WTC11 (cell line): ENCODE data around the gene SOAT2. TPM values are rescaled to one million over a fixed set of nuclear protein-coding genes. Genes with fewer than 3 reads are reported as not detected.

ENCODE experiments used
- ATAC-seq: fragments of 200-7000 bp; cut with Tn5 transposase; 2 replicates; pipeline ENCODE4 v1.10.0; 2021; ENCODE audit warnings: mild to moderate bottlenecking, moderate library complexity
- CTCF ChIA-PET: fragments of 300-600 bp; sonication (Branson Sonifier 250); formaldehyde crosslinking; loops from one replicate; lab custom pipeline; 2021; ENCODE audit warnings: antibody characterized with exemption; lab: Charles Lee
- POLR2A ChIA-PET: fragments of 350-600 bp; sonication (Branson Sonifier 250); formaldehyde crosslinking; loops from one replicate; lab custom pipeline; 2021; ENCODE audit warnings: antibody characterized with exemption; lab: Charles Lee
- DNase-seq: peaks from one replicate; pipeline ENCODE4 v3.0.0; 2021; ENCODE audit warnings: low spot score
- H3K27ac Mint-ChIP-seq: 2 replicates; pipeline ENCODE4 v1.8.0; 2021; ENCODE audit warnings: mixed read lengths
- H3K27me3 Mint-ChIP-seq: 2 replicates; pipeline ENCODE4 v1.8.0; 2021; ENCODE audit warnings: low read depth, mild to moderate bottlenecking, moderate library complexity, mixed read lengths
- H3K36me3 Mint-ChIP-seq: 2 replicates; pipeline ENCODE4 v1.8.0; 2021; ENCODE audit warnings: mixed read lengths
- H3K4me1 Mint-ChIP-seq: 2 replicates; pipeline ENCODE4 v1.8.0; 2022; ENCODE audit warnings: mixed read lengths
- H3K4me3 Mint-ChIP-seq: 2 replicates; pipeline ENCODE4 v1.8.0; 2021; ENCODE audit warnings: mild to moderate bottlenecking, moderate library complexity, mixed read lengths
- H3K9me3 Mint-ChIP-seq: 2 replicates; pipeline ENCODE4 v1.8.0; 2021; ENCODE audit warnings: mixed read lengths
- ATF2 ChIP-seq: sonication (generic); formaldehyde crosslinking; IDR thresholded peaks from 2 replicates; pipeline ENCODE4 v1.8.1; 2022; ENCODE audit warnings: low read depth, missing genetic modification reagents, borderline replicate concordance
- ATF6 ChIP-seq: sonication (generic); formaldehyde crosslinking; IDR thresholded peaks from 2 replicates; pipeline ENCODE4 v1.8.1; 2023; ENCODE audit warnings: mild to moderate bottlenecking, missing genetic modification reagents
- ELF4 ChIP-seq: sonication (generic); formaldehyde crosslinking; IDR thresholded peaks from 2 replicates; pipeline ENCODE4 v1.8.1; 2022; ENCODE audit warnings: low read depth, mild to moderate bottlenecking, moderate library complexity, missing genetic modification reagents
- ESRRA ChIP-seq: sonication (generic); formaldehyde crosslinking; IDR thresholded peaks from 2 replicates; pipeline ENCODE4 v1.8.1; 2022; ENCODE audit warnings: mild to moderate bottlenecking, missing genetic modification reagents, borderline replicate concordance
- ETV6 ChIP-seq: sonication (generic); formaldehyde crosslinking; IDR thresholded peaks from 2 replicates; pipeline ENCODE4 v1.8.1; 2022; ENCODE audit warnings: mild to moderate bottlenecking, missing genetic modification reagents
- GABPB1 ChIP-seq: sonication (generic); formaldehyde crosslinking; IDR thresholded peaks from 2 replicates; pipeline ENCODE4 v1.8.1; 2023; ENCODE audit warnings: mild to moderate bottlenecking, missing genetic modification reagents
- IRF1 ChIP-seq: sonication (generic); formaldehyde crosslinking; IDR thresholded peaks from 2 replicates; pipeline ENCODE4 v1.8.0; 2023; ENCODE audit warnings: missing genetic modification reagents
- IRF2 ChIP-seq: sonication (generic); formaldehyde crosslinking; IDR thresholded peaks from 2 replicates; pipeline ENCODE4 v1.8.0; 2022; ENCODE audit warnings: low read depth, missing genetic modification reagents, borderline replicate concordance
- KAT7 ChIP-seq: sonication (generic); formaldehyde crosslinking; IDR thresholded peaks from 2 replicates; pipeline ENCODE4 v1.8.1; 2023; ENCODE audit warnings: missing genetic modification reagents, mild to moderate bottlenecking, borderline replicate concordance
- MXD4 ChIP-seq: fragments of 250-450 bp; sonication (Bioruptor Pico); IDR thresholded peaks from 2 replicates; pipeline ENCODE4 v1.8.0; 2021; ENCODE audit warnings: mild to moderate bottlenecking, moderate library complexity, borderline replicate concordance
- NFATC4 ChIP-seq: fragments of 250-450 bp; sonication (Bioruptor Pico); IDR thresholded peaks from 2 replicates; pipeline ENCODE4 v1.9.0; 2021; ENCODE audit warnings: mild to moderate bottlenecking
- NFE2L1 ChIP-seq: sonication (generic); formaldehyde crosslinking; IDR thresholded peaks from 2 replicates; pipeline ENCODE4 v1.8.1; 2023; ENCODE audit warnings: missing genetic modification reagents
- PRRX2 ChIP-seq: fragments of 250-450 bp; sonication (Bioruptor Pico); IDR thresholded peaks from 2 replicates; pipeline ENCODE4 v1.8.0; 2021; ENCODE audit warnings: mild to moderate bottlenecking
- RELA ChIP-seq: sonication (generic); formaldehyde crosslinking; IDR thresholded peaks from 2 replicates; pipeline ENCODE4 v1.8.1; 2022; ENCODE audit warnings: missing genetic modification reagents, mild to moderate bottlenecking, borderline replicate concordance
- ZNF416 ChIP-seq: fragments of 250-450 bp; sonication (Bioruptor Pico); IDR thresholded peaks from 2 replicates; pipeline ENCODE4 v1.9.0; 2021; ENCODE audit warnings: mild to moderate bottlenecking, inconsistent platforms
- total RNA-seq: library from RNA; stranded (reverse); gene quantifications from 3 replicates; pipeline ENCODE4 v1.2.3, GENCODE V29; 2021
- TF ChIP-seq, protein P1 (sequence below): sonication (generic); formaldehyde crosslinking; IDR thresholded peaks from 2 replicates; pipeline ENCODE4 v1.8.0; 2022; ENCODE audit warnings: mild to moderate bottlenecking, missing genetic modification reagents
- TF ChIP-seq, protein P2 (sequence below): sonication (generic); formaldehyde crosslinking; IDR thresholded peaks from 2 replicates; pipeline ENCODE4 v1.8.1; 2023; ENCODE audit warnings: mild to moderate bottlenecking, missing genetic modification reagents, borderline replicate concordance
- TF ChIP-seq, protein P3 (sequence below): sonication (generic); formaldehyde crosslinking; IDR thresholded peaks from 2 replicates; pipeline ENCODE4 v1.8.0; 2023; ENCODE audit warnings: missing genetic modification reagents, mild to moderate bottlenecking, borderline replicate concordance

SOAT2 gene
- total RNA-seq, 1 experiment from 2014 or later, result not detected

DNA sequence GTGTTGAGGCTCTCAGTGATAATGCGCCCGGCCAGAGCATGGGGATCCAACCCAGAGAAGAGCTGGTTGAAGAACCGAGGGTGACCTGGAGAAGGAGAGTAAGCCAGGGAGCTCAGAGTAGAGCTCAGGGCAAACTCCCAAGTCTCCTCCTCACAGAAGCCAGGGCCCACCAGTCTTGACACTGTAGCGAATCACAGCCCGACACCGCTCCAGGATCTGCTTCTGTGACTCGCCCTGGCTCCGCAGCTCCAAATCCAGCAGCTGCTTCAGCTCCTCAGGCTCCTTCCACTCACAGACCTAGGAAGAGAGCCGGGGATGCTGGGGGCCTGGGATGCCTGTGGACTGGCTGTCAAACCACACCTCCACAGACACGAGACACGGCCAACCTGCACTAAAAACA, 69.1 kb downstream of the SOAT2 start:
- CTCF ChIA-PET, result interaction anchor here (0.8 to 4.5 kb wide), 8 partner anchors 9 to 149 kb away, joined by 3 to 62 read pairs (median 4); partner anchors contain the start of genes AAAS and CSAD
- TF ChIP-seq ELF4 (no peak), IRF2 (no peak), ETV6 (no peak), PRRX2 (CRISPR knock-in tag) (no peak), KAT7 (CRISPR knock-in tag) (no peak), ESRRA (CRISPR knock-in tag) (no peak), ZNF416 (no peak), NFE2L1 (no peak), ATF6 (CRISPR knock-in tag) (no peak), RELA (no peak), IRF1 (CRISPR knock-in tag) (no peak)
- TF ChIP-seq, protein P1, sequence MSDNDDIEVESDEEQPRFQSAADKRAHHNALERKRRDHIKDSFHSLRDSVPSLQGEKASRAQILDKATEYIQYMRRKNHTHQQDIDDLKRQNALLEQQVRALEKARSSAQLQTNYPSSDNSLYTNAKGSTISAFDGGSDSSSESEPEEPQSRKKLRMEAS, result no peak
- TF ChIP-seq, protein P2, sequence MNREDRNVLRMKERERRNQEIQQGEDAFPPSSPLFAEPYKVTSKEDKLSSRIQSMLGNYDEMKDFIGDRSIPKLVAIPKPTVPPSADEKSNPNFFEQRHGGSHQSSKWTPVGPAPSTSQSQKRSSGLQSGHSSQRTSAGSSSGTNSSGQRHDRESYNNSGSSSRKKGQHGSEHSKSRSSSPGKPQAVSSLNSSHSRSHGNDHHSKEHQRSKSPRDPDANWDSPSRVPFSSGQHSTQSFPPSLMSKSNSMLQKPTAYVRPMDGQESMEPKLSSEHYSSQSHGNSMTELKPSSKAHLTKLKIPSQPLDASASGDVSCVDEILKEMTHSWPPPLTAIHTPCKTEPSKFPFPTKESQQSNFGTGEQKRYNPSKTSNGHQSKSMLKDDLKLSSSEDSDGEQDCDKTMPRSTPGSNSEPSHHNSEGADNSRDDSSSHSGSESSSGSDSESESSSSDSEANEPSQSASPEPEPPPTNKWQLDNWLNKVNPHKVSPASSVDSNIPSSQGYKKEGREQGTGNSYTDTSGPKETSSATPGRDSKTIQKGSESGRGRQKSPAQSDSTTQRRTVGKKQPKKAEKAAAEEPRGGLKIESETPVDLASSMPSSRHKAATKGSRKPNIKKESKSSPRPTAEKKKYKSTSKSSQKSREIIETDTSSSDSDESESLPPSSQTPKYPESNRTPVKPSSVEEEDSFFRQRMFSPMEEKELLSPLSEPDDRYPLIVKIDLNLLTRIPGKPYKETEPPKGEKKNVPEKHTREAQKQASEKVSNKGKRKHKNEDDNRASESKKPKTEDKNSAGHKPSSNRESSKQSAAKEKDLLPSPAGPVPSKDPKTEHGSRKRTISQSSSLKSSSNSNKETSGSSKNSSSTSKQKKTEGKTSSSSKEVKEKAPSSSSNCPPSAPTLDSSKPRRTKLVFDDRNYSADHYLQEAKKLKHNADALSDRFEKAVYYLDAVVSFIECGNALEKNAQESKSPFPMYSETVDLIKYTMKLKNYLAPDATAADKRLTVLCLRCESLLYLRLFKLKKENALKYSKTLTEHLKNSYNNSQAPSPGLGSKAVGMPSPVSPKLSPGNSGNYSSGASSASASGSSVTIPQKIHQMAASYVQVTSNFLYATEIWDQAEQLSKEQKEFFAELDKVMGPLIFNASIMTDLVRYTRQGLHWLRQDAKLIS (CRISPR knock-in tag), result no peak
- TF ChIP-seq, protein P3, sequence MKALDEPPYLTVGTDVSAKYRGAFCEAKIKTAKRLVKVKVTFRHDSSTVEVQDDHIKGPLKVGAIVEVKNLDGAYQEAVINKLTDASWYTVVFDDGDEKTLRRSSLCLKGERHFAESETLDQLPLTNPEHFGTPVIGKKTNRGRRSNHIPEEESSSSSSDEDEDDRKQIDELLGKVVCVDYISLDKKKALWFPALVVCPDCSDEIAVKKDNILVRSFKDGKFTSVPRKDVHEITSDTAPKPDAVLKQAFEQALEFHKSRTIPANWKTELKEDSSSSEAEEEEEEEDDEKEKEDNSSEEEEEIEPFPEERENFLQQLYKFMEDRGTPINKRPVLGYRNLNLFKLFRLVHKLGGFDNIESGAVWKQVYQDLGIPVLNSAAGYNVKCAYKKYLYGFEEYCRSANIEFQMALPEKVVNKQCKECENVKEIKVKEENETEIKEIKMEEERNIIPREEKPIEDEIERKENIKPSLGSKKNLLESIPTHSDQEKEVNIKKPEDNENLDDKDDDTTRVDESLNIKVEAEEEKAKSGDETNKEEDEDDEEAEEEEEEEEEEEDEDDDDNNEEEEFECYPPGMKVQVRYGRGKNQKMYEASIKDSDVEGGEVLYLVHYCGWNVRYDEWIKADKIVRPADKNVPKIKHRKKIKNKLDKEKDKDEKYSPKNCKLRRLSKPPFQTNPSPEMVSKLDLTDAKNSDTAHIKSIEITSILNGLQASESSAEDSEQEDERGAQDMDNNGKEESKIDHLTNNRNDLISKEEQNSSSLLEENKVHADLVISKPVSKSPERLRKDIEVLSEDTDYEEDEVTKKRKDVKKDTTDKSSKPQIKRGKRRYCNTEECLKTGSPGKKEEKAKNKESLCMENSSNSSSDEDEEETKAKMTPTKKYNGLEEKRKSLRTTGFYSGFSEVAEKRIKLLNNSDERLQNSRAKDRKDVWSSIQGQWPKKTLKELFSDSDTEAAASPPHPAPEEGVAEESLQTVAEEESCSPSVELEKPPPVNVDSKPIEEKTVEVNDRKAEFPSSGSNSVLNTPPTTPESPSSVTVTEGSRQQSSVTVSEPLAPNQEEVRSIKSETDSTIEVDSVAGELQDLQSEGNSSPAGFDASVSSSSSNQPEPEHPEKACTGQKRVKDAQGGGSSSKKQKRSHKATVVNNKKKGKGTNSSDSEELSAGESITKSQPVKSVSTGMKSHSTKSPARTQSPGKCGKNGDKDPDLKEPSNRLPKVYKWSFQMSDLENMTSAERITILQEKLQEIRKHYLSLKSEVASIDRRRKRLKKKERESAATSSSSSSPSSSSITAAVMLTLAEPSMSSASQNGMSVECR (CRISPR knock-in tag), result no peak
- ATAC-seq (no peak), DNase-seq (no peak)
- Mint-ChIP-seq H3K4me3 (no peak overlapping the region), H3K36me3 (no peaks in the 10 kb centered on the region), H3K9me3 (no peaks in the 10 kb centered on the region), H3K4me1 (peaks cover 17% of the 10 kb centered on the region), H3K27ac (no peak overlapping the region), H3K27me3 (peaks cover 92% of the 10 kb centered on the region)
- POLR2A ChIA-PET, result no interaction called here

DNA sequence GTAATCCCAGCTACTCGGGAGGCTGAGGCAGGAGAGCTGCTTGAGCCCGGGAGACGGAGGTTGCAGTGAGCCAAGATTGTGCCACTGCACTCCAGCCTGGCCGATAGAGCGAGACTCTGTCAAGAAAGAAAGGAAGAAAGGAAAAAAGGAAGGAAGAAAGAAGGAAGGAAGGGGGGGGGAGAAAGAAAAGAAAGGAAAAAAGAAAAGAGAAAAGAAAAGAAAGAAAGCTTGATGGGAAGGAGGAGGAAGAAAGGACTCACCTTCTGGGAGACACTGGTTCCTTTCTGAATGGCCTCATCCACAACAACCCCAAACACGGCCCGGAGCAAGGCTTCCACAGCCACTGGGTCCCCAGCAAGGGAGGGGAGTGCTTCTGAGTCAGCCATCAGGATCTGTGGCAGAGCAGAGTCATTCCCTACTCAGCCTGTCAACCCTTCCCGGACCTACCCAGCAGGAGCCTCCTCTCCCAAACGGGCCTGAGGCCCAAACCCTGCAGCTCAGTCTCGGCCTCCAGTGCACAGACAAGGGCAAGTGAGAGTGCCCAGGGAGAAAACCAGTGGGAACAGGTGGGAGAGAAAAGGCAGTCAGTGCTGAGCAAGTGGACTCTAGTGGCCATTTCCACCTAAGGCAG, 69.9 kb downstream of the SOAT2 start:
- ATAC-seq (no peak), DNase-seq (no peak)
- ChIA-PET POLR2A (no interaction called here), CTCF (interaction anchor here (0.9 to 4.5 kb wide), 8 partner anchors 8 to 148 kb away, joined by 3 to 62 read pairs (median 9); partner anchors contain the start of genes AAAS, CSAD and MYG1)
- Mint-ChIP-seq H3K9me3 (no peaks in the 10 kb centered on the region), H3K27ac (no peak overlapping the region), H3K4me1 (peaks cover 17% of the 10 kb centered on the region), H3K36me3 (no peaks in the 10 kb centered on the region), H3K27me3 (peaks cover 94% of the 10 kb centered on the region), H3K4me3 (no peak overlapping the region)
- no peak for TF ChIP-seq NFATC4 (CRISPR knock-in tag)
- TF ChIP-seq, protein P3 (CRISPR knock-in tag), result no peak
- TF ChIP-seq GABPB1 (CRISPR knock-in tag), result no peak
- TF ChIP-seq ATF2 (CRISPR knock-in tag), result no peak
- TF ChIP-seq MXD4 (CRISPR knock-in tag), result no peak
